Colon (tissue), 2 donors: ENCODE data around the gene AURKA.
"Not testable (repeated sequence)": the region's sequence is repeated elsewhere in the genome, so short reads cannot be mapped to it uniquely, and the experiment has no call there.

Experiments used
- FAIRE-seq: peaks from 2 replicates; lab custom pipeline; 2012; peaks lifted over from hg19 to GRCh38; lab: Jason Lieb, UNC
- donor health status: control.
- donor health status: control.

AURKA gene

GRCh38 chr20:56358600-56359211 is 33.3 kb downstream of the AURKA start, which contains the start of gene FAM210B:
Gene FAM210B (plus strand): TSS chr20:56358974. CDS start chr20:56359006, 32 bp downstream.
- no peak for FAIRE-seq

GRCh38 chr20:56358070-56358469 is 33.9 kb downstream of the AURKA start:
- no peak for FAIRE-seq

- FAIRE-seq = no peak
Measured at GRCh38 chr20:56353356-56353755, 38.7 kb downstream of the AURKA start.

- no peak for FAIRE-seq
Measured at GRCh38 chr20:56352345-56353055, 39.5 kb downstream of the AURKA start.

- no peak for FAIRE-seq
Measured at GRCh38 chr20:56350842-56351241, 41.2 kb downstream of the AURKA start.

GRCh38 chr20:56348746-56349145 is 43.3 kb downstream of the AURKA start:
- no peak for FAIRE-seq

- FAIRE-seq = no peak
Measured at GRCh38 chr20:56348305-56348693, 43.7 kb downstream of the AURKA start.

- FAIRE-seq = no peak
Measured at GRCh38 chr20:56347628-56348304, 44.2 kb downstream of the AURKA start.

- FAIRE-seq = no peak
Measured at GRCh38 chr20:56345911-56346310, 46.1 kb downstream of the AURKA start.

- no peak for FAIRE-seq
Measured at GRCh38 chr20:56343861-56344381, 48.1 kb downstream of the AURKA start.

- FAIRE-seq = no peak
Measured at GRCh38 chr20:56342783-56343182, 49.2 kb downstream of the AURKA start.

- FAIRE-seq = not testable (repeated sequence)
Measured at GRCh38 chr20:56336709-56337108, 55.3 kb downstream of the AURKA start.

- no peak for FAIRE-seq
Measured at GRCh38 chr20:56328861-56329260, 63.2 kb downstream of the AURKA start.

GRCh38 chr20:56324806-56325205 is 67.2 kb downstream of the AURKA start:
- FAIRE-seq = no peak

- FAIRE-seq = no peak
Measured at GRCh38 chr20:56323656-56324055, 68.4 kb downstream of the AURKA start.

- no peak for FAIRE-seq
Measured at GRCh38 chr20:56323206-56323605, 68.8 kb downstream of the AURKA start.

- no peak for FAIRE-seq
Measured at GRCh38 chr20:56322681-56323080, 69.3 kb downstream of the AURKA start.
